ENCODE results near the gene DDX59.
A peak's percentile ranks its signal among the peaks of the same experiment; 100 is the strongest.

The DDX59 gene

DNA sequence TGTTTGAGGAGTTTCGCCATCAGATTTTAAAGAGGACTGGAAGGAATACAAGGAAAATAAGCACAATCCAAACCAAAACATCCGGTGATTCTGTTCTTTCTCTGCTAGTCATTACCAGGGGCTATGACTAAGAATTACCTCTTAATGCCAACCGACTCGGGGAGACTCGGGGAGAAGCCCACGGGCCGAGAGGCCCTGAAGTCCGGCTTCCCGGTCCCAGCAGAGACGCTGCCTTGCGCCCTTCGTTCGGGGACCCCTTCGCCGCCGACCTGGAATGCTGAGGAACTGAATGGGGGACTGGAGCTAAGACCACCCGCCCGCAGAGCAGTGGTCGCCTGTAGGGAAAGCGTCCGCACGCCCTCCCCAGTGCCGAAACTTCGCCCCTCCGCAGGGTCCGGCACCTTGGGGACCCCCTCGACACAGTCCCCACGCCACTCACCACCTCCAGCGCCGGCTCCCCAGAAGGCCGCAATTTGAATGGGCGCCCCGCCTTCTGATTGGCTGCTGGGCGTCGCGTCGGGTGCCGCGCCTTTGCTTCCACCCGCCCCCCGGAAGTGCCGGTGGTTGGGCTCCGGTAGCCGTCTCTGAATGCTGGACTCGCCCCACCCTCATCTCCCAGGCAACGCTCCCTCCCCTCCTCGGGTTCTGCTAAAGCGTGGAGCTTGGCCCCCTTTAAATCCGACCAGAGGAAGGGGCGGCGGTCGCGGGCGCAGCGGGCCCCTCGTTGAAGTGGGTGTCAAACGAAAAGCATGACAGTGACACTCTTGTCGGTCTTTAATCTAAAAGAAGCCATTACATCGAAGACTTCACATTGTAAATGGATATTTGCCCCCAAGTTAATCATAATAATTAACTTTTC lies 49.2 kb downstream of the DDX59 start, which contains the start of gene KIF14:
KIF14 (minus strand) TSS at position 479 of the 859 bp plus-strand sequence. CDS start 2,028 bp downstream, outside the sequence.
- DNase-seq (ENCODE audit: insufficient read length, low spot score): peak; percentile 92
- FAIRE-seq: peak; percentile 35
- TF ChIP-seq, protein P1, sequence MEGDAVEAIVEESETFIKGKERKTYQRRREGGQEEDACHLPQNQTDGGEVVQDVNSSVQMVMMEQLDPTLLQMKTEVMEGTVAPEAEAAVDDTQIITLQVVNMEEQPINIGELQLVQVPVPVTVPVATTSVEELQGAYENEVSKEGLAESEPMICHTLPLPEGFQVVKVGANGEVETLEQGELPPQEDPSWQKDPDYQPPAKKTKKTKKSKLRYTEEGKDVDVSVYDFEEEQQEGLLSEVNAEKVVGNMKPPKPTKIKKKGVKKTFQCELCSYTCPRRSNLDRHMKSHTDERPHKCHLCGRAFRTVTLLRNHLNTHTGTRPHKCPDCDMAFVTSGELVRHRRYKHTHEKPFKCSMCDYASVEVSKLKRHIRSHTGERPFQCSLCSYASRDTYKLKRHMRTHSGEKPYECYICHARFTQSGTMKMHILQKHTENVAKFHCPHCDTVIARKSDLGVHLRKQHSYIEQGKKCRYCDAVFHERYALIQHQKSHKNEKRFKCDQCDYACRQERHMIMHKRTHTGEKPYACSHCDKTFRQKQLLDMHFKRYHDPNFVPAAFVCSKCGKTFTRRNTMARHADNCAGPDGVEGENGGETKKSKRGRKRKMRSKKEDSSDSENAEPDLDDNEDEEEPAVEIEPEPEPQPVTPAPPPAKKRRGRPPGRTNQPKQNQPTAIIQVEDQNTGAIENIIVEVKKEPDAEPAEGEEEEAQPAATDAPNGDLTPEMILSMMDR (IDR thresholded peaks at IDR 0.05; ENCODE audit: insufficient read depth, missing control alignments): no peak

DNA sequence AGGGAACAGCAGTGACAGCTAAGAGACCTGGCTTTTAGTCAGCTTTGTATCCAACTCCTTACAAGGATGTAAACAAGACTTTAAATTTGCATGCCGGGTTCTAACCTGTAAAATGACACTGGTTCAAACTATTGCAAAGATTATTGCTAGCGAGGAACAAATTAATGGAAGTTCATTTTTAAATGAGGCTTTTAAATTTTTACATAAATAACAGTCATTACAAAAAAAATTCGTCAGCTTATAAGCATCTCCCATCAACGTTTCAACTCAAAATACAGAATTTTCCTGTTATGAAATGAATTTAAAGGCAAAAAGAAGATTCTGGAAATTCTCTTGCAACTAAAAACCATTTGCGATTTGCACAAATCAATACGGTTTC lies 49.8 kb downstream of the DDX59 start:
- DNase-seq (ENCODE audit: insufficient read length, low spot score): no peak
- FAIRE-seq: peak; percentile 56
- TF ChIP-seq, protein P1 (IDR thresholded peaks at IDR 0.05; ENCODE audit: insufficient read depth, missing control alignments): no peak

DNA sequence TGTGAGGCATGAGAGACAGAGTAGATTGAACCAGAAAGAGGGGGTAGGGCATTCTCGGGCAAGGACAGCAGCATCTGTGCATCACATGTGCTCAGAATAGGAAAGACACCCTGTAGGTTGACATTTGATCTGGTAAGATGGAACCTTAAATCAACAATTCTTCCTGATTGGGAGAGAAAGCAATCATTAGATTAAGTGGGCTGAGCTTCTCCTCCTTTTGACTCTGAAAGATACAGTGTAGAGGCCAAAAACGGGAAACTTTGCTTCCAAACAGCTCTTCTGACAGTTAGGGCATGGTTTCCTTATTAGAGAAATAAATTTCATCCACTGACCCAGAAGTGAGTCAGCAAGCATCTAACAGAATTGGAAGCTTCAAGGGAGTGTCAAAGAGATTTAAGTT lies 58.9 kb downstream of the DDX59 start:
- TF ChIP-seq, protein P1 (IDR thresholded peaks at IDR 0.05; ENCODE audit: insufficient read depth, missing control alignments): no peak
- DNase-seq (ENCODE audit: insufficient read length, low spot score): no peak
- FAIRE-seq: no peak

DNA sequence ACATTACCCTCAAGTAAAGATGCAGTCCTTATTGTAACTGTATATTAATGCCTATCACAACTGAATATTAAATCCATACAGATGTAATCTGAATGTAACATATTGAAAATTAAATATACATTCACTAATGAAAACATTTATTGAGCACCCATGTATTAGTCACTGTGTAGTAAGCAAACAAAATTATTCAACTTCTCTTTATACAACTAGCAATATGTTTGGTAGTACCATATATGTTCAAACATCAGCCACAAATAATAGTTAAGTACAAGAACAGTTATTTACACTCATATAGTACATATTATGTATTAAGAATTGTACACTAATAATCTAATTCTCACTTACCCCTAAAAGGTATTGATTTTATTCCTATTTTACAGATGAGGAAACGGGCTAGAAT lies 67.1 kb downstream of the DDX59 start:
- peak; percentile 56 for FAIRE-seq
- DNase-seq (ENCODE audit: insufficient read length, low spot score): no peak

More for the DNA sequence above, 67.1 kb downstream of the DDX59 start:
- TF ChIP-seq, protein P1 (IDR thresholded peaks at IDR 0.05; ENCODE audit: insufficient read depth, missing control alignments): no peak

All from D721Med (cell line).